Neural cell (in vitro differentiated cells): ENCODE measurements around the gene ZNF263.

Experiments used
- CTCF ChIP-seq: fragments of 450-650 bp; IDR thresholded peaks from 2 replicates; pipeline ENCODE4 v1.5.1; 2014; ENCODE audit warnings: antibody characterized with exemption, mild to moderate bottlenecking, moderate library complexity; ENCODE audit not compliant: poor library complexity, severe bottlenecking
- EP300 ChIP-seq: fragments of 450-650 bp; conservative IDR thresholded peaks from 2 replicates; pipeline ENCODE4 v1.6.1; 2014; ENCODE audit warnings: antibody characterized with exemption, mild to moderate bottlenecking, moderate library complexity; ENCODE audit not compliant: poor library complexity, severe bottlenecking
- EZH2 ChIP-seq: fragments of 200-600, 300-800 bp; shearing (Covaris generic), sonication (generic); IDR thresholded peaks from 2 replicates; pipeline ENCODE4 v1.6.1; 2014; ENCODE audit warnings: antibody characterized with exemption, low read length, borderline replicate concordance, mild to moderate bottlenecking; ENCODE audit not compliant: insufficient read depth, poor library complexity, severe bottlenecking
- MXI1 ChIP-seq: fragments of 450-650 bp; conservative IDR thresholded peaks from 2 replicates; pipeline ENCODE4 v1.6.1; 2014; ENCODE audit warnings: antibody characterized with exemption, mild to moderate bottlenecking; ENCODE audit not compliant: poor library complexity, severe bottlenecking
- POLR2AphosphoS5 ChIP-seq: IDR thresholded peaks from 2 replicates; pipeline ENCODE4 v1.6.1; 2012
- REST ChIP-seq: IDR thresholded peaks from 2 replicates; pipeline ENCODE4 v1.6.1; 2012; ENCODE audit warnings: borderline replicate concordance
- TAF1 ChIP-seq: IDR thresholded peaks from 2 replicates; pipeline ENCODE4 v1.6.1; 2012; ENCODE audit warnings: low read depth

DNA sequence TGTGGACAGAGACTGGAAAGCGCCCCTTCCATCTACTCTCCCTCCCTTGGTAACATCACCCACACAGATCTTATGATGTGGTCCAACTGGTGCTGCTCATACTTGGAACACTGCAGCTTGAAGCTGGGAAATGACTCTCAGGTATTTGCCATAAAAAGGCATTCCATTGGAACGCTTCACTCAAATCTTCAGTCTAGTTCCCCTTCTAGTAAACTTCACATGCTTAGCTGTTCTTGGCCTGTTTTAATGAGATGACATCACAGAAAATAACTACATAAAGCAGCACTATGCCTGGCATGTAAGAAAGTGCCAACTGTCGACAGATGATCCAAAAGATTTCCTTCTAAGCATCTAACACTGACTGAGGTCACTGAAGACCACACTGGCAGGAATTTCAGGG is 9.3 kb downstream of the ZNF263 start:
- TF ChIP-seq CTCF (no peak), MXI1 (no peak), POLR2AphosphoS5 (no peak), TAF1 (no peak), REST (no peak), EZH2 (no peak), EP300 (no peak)
